Upper lobe of left lung (tissue), 6 donors: Measurements from ENCODE around the gene APOL6. TPM values are rescaled to one million over a fixed set of nuclear protein-coding genes. Genes with fewer than 3 reads are reported as not detected.
"Not testable (repeated sequence)": the region's sequence is repeated elsewhere in the genome, so short reads cannot be mapped to it uniquely, and the experiment has no call there.

Experiments
- ATAC-seq, 2 donors: fragments of 200-7000 bp; cut with Tn5 transposase; one replicate each; pipeline ENCODE4 v1.9.1; 2022; ENCODE audit warnings: mild to moderate bottlenecking in 2 of 2, moderate library complexity in 2 of 2; ENCODE audit not compliant: low FRiP score in 2 of 2
- DNase-seq, 2 donors: peaks; one replicate each; pipeline ENCODE4 v3.0.0-alpha.2; 2019 to 2020
- H3K27ac ChIP-seq, 4 donors: fragments of 200-600 bp; sonication (generic); one replicate each; pipeline ENCODE4 v1.5.1; 2016 to 2019
- H3K27me3 ChIP-seq, 4 donors: fragments of 200-600 bp; sonication (generic); one replicate each; pipeline ENCODE4 v1.5.1; 2017 to 2019
- H3K36me3 ChIP-seq, 4 donors: fragments of 200-600 bp; sonication (generic); one replicate each; pipeline ENCODE4 v1.5.1; 2016 to 2019
- H3K4me1 ChIP-seq, 4 donors: fragments of 200-600 bp; sonication (generic); one replicate each; pipeline ENCODE4 v1.5.1; 2018 to 2019
- H3K4me3 ChIP-seq, 4 donors: fragments of 200-600 bp; sonication (generic); one replicate each; pipeline ENCODE4 v1.5.1; 2017 to 2019; ENCODE audit warnings: mild to moderate bottlenecking in 2 of 4, moderate library complexity in 1 of 4
- H3K9me3 ChIP-seq, 4 donors: fragments of 200-600 bp; sonication (generic); one replicate each; pipeline ENCODE4 v1.5.1; 2018 to 2019
- EP300 ChIP-seq, 4 donors: sonication (generic); formaldehyde crosslinking; IDR thresholded peaks; one replicate each; pipeline ENCODE4 v1.5.1; 2017; ENCODE audit warnings: antibody characterized with exemption in 4 of 4, control low read depth in 2 of 4
- POLR2A ChIP-seq, 4 donors: fragments of 450-650 bp; IDR thresholded peaks; one replicate each; pipeline ENCODE4 v1.5.1; 2016 to 2017; ENCODE audit warnings: antibody characterized with exemption in 4 of 4, mild to moderate bottlenecking in 2 of 4
- POLR2AphosphoS5 ChIP-seq, 2 donors: sonication (generic); formaldehyde crosslinking; IDR thresholded peaks; one replicate each; pipeline ENCODE4 v1.5.1; 2017; ENCODE audit warnings: antibody characterized with exemption in 2 of 2
- WGBS, 2 donors: methylation state at CpG; one replicate each; pipeline ENCODE4 v1.1.5; 2017 to 2018; 5-methylcytosine and 5-hydroxymethylcytosine counted together
- total RNA-seq, 6 donors: library from RNA; depleted of rRNA in 4 of 6; stranded (reverse); fragments of >200 nt in 4 of 6; gene quantifications; one replicate each; pipeline versions ENCODE4 v1.1.0 to v1.2.1, GENCODE V29; 2016 to 2021
- TF ChIP-seq, protein P1 (sequence below), 6 experiments: fragments of 450-650 bp in 4 of 6; fragments of 200-600 bp in 2 of 6; sonication (generic) in 2 of 6; IDR thresholded peaks; one replicate each; pipeline ENCODE4 v1.5.1; 2016 to 2019; ENCODE audit warnings: antibody characterized with exemption in 6 of 6
- donor health status: DM: no; HTN: no; CAD: no; lungs with moderate emphysema.
- donor health status: DM: no; HTN: yes; CAD: no; lungs with severe emphysema.

APOL6 gene
- total RNA-seq, 6 donors from 2014 or later: 27.6 to 54.4 (median 30.8) TPM

DNA sequence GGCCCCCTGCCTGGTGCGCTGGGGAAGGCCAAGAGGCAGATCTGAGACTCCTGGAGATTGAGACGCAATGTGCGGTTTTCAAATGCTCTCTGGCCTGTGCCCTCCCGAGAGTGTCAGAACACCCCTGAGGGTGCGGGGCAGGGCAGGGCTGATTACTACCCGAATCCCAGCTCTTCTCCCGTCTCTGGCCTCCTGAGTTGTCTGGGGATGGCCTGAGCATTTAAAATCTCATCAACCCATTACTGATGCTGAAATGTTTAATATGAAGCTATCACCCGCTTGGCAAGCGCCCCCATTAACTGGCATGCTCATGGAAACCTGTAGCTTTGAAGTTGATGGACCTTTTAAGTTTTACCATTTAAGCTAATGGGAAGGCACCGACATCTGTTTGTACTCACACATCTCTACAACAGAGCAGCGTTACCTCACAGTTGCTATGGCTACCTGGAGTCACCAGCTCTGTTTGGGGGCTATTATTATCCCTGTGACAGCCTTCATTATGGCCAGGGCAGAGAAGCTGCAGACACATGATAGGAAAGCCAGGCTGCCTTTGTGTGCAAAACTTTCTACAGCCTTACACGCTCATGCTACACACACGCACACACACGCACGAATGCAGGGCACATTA lies 27.5 kb upstream of the APOL6 start:
- ATAC-seq (peak in 1 of 2 donors; percentile 48), DNase-seq (no peak)
- no peaks in the 10 kb centered on the region for H3K27me3 ChIP-seq
- peaks cover 0 to 8% (median 7%) of the 10 kb centered on the region in 4 donors for H3K4me1 ChIP-seq
- H3K36me3 ChIP-seq: no peaks in the 10 kb centered on the region
- no peaks in the 10 kb centered on the region for H3K9me3 ChIP-seq
- no peak overlapping the region for H3K4me3 ChIP-seq
- H3K27ac ChIP-seq: no peak overlapping the region
- 87 to 91% methylated on average over 15 of the region's 15 CpGs for WGBS, 2 donors
- TF ChIP-seq EP300 (IDR thresholded peaks at IDR 0.05) (no peak), POLR2AphosphoS5 (IDR thresholded peaks at IDR 0.05) (no peak), POLR2A (IDR thresholded peaks at IDR 0.05) (no peak)
- TF ChIP-seq, protein P1, sequence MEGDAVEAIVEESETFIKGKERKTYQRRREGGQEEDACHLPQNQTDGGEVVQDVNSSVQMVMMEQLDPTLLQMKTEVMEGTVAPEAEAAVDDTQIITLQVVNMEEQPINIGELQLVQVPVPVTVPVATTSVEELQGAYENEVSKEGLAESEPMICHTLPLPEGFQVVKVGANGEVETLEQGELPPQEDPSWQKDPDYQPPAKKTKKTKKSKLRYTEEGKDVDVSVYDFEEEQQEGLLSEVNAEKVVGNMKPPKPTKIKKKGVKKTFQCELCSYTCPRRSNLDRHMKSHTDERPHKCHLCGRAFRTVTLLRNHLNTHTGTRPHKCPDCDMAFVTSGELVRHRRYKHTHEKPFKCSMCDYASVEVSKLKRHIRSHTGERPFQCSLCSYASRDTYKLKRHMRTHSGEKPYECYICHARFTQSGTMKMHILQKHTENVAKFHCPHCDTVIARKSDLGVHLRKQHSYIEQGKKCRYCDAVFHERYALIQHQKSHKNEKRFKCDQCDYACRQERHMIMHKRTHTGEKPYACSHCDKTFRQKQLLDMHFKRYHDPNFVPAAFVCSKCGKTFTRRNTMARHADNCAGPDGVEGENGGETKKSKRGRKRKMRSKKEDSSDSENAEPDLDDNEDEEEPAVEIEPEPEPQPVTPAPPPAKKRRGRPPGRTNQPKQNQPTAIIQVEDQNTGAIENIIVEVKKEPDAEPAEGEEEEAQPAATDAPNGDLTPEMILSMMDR (IDR thresholded peaks at IDR 0.05): no peak

DNA sequence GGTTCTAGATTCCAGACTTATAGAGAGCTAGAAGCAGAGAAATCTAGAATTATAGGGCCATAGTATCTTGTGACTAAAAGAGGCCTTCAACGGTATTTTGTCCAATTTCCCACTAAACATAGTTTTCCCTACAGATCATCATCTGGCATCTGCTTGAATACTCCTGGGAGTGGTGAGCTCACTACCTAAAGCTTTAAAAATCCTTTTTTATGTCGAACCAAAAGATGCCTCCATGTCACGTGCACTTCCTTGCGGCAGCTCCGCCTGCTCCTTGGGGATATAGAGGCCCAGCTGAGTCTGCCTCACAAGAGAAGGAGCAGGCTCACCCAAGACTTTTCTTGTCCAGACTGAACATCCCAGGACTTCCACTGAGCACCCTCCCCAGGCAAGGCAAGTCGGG lies 26.8 kb upstream of the APOL6 start:
- peak in 1 of 2 donors; percentile 27 for ATAC-seq
- DNase-seq: no peak
- TF ChIP-seq, protein P1 (IDR thresholded peaks at IDR 0.05): no peak
- TF ChIP-seq POLR2AphosphoS5 (IDR thresholded peaks at IDR 0.05) (no peak), EP300 (IDR thresholded peaks at IDR 0.05) (no peak), POLR2A (IDR thresholded peaks at IDR 0.05) (no peak)
- Histone ChIP-seq H3K27ac (no peak overlapping the region), H3K4me1 (peaks cover 0 to 8% (median 7%) of the 10 kb centered on the region in 4 donors), H3K4me3 (no peak overlapping the region), H3K27me3 (no peaks in the 10 kb centered on the region), H3K36me3 (no peaks in the 10 kb centered on the region), H3K9me3 (no peaks in the 10 kb centered on the region)
- 82 to 86% methylated on average over 6 of the region's 6 CpGs for WGBS, 2 donors

DNA sequence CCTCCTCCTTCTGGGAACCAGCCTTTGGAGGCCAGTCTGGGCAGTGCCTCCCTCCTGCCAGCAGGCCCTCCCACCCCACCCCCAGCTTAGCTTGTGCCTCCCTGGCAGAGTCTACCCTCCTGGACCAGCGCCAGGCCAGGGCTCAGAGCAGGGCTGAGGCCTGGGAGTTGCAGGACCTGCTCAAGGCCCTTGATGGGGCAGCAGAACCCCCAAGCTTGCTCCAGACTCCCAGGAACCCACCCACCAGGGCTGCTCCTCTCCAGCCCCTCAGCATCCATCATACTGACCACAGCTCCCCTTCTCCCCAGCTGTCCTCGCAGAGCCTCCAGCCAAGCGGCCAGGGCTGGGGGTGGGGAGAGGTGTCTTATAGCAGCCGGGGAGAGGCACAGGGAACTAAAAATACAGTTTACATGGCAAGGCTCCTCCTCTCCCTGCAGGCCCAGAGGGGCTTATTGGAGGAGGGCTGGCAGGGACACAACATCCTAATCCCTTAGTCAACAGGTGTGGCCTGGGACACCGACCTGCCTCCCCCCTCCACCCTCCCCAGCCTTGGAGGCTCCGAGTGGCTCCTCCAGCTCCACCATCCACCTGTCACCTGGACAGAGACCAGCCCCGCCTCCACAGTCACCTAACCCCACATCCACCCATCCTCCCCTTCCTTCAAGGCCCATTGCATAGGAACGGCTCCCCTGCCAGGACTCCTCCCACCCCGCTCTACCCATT lies 25.9 kb upstream of the APOL6 start:
- ATAC-seq: no peak
- Histone ChIP-seq H3K4me3 (no peak overlapping the region), H3K27ac (no peak overlapping the region), H3K4me1 (peaks cover 0 to 10% (median 9%) of the 10 kb centered on the region in 4 donors), H3K36me3 (no peaks in the 10 kb centered on the region), H3K9me3 (no peaks in the 10 kb centered on the region), H3K27me3 (no peaks in the 10 kb centered on the region)
- TF ChIP-seq POLR2A (IDR thresholded peaks at IDR 0.05): no peak
- TF ChIP-seq, protein P1 (IDR thresholded peaks at IDR 0.05): no peak
- TF ChIP-seq EP300 (IDR thresholded peaks at IDR 0.05): no peak
- TF ChIP-seq POLR2AphosphoS5 (IDR thresholded peaks at IDR 0.05): no peak
- 76 to 77% methylated on average over 7 to 9 of the region's 9 CpGs for WGBS, 2 donors
- no peak for DNase-seq

DNA sequence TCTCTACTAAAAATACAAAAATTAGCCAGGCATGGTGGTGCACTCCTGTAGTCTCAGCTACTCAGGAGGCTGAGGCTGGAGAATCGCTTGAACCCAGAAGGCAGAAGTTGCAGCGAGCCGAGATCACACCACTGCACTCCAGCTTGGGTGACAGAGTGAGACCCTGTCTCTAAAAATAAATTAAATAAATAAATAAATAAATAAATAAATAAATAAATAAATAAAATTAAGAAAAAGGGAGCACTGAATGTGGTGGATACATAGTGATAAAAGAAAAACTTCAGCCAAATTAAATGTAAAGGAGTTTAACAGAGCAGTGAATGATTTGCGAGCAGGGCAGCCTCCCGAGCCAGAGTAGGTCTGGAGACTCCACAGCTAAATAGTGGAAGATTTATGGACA lies 24.4 kb upstream of the APOL6 start:
- not testable (repeated sequence) for H3K27ac ChIP-seq, H3K9me3 ChIP-seq, H3K4me3 ChIP-seq, DNase-seq, H3K36me3 ChIP-seq, H3K27me3 ChIP-seq, ATAC-seq
- peaks cover 5 to 16% (median 10%) of the 10 kb centered on the region in 4 donors for H3K4me1 ChIP-seq
- 89 to 93% methylated on average over 5 of the region's 5 CpGs for WGBS, 2 donors

DNA sequence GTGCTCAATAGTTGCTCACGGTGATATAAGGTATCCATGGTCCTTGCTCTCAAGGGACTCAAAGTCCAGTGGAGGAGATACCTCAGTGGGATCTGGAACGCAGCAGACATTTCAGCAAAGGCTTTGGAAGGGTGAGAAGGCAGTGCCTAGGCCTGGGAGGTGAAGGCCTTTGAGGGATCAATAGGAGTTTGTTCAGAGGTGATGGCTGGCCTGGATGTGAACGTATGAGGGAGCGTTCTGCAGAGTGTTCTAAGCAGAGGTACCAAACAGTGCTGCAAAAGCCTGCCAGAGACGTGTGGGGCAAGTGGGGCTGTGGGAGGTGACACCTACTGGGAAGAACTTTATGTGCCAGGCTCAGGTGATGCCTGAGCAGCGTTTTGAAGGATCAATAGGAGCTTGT lies 23.7 kb upstream of the APOL6 start:
- ATAC-seq (no peak), DNase-seq (no peak)
- no peaks in the 10 kb centered on the region for H3K27me3 ChIP-seq
- no peaks in the 10 kb centered on the region for H3K36me3 ChIP-seq
- H3K4me1 ChIP-seq: peaks cover 12 to 22% (median 14%) of the 10 kb centered on the region in 4 donors
- H3K9me3 ChIP-seq: no peaks in the 10 kb centered on the region
- WGBS, 2 donors: 88 to 96% methylated on average over 6 of the region's 6 CpGs
- H3K4me3 ChIP-seq: no peak overlapping the region
- H3K27ac ChIP-seq: no peak overlapping the region
- TF ChIP-seq POLR2A (IDR thresholded peaks at IDR 0.05) (no peak), POLR2AphosphoS5 (IDR thresholded peaks at IDR 0.05) (no peak), EP300 (IDR thresholded peaks at IDR 0.05) (no peak)
- TF ChIP-seq, protein P1 (IDR thresholded peaks at IDR 0.05): no peak
